ENCODE results near the gene CTSO. TPM values are rescaled to one million over a fixed set of nuclear protein-coding genes. Genes with fewer than 3 reads are reported as not detected.

CTSO gene
- total and polyA plus RNA-seq, 2 experiments from 2014 or later: 0.44 to 0.83 TPM

GRCh38 chr4:155903453-155903852 lies 50.2 kb downstream of the CTSO start, which contains the start of gene TDO2:
TSS of gene TDO2 (plus strand) at chr4:155903696. CDS start at chr4:155903759, 63 bp downstream.
- Mint-ChIP-seq H3K27ac (peak within 1 kb of the TSS; percentile 42; the same call in 1 of the 2 replicates), H3K4me1 (peaks cover 26% of the 10 kb centered on the region), H3K27me3 (ENCODE audit: insufficient read depth, low read depth, poor library complexity) (no peaks in the 10 kb centered on the region), H3K36me3 (ENCODE audit: low read depth) (0 out of 3 replicates have a peak, but pooled peaks cover under 1% of the 10 kb centered on the region), H3K4me3 (no peak within 1 kb of the TSS), H3K9me3 (peaks cover 4% of the 10 kb centered on the region; the same call in 1 of the 3 replicates)
- Histone ChIP-seq H3F3A (replicated peaks; ENCODE audit: low read depth) (no peaks in the 10 kb centered on the region), H3K27ac (ENCODE audit: low read depth) (no peak within 1 kb of the TSS), H3K4me3 (no peak within 1 kb of the TSS), H3K79me2 (replicated peaks; ENCODE audit: insufficient read depth) (no peaks in the 10 kb centered on the region), H3K4me1 (ENCODE audit: insufficient read depth) (peaks cover 22% of the 10 kb centered on the region), H3K4me2 (peak within 1 kb of the TSS; percentile 10; the same call in 1 of the 2 replicates), H4K20me1 (replicated peaks; ENCODE audit: insufficient read depth) (no peaks in the 10 kb centered on the region), H2AFZ (no peak within 1 kb of the TSS), H3K36me3 (ENCODE audit: insufficient read depth) (no peaks in the 10 kb centered on the region), H3K27me3 (ENCODE audit: insufficient read depth) (no peaks in the 10 kb centered on the region), H3K9me2 (ENCODE audit: insufficient read depth) (no peaks in the 10 kb centered on the region)
- no peak for TF ChIP-seq STAT1 (IDR thresholded peaks at IDR 0.05; ENCODE audit: unreplicated experiment)
- no peak for TF ChIP-seq CREB1 (CRISPR knock-in tag; IDR thresholded peaks at IDR 0.05; ENCODE audit: low read depth)
- no peak for TF ChIP-seq ZNF462 (CRISPR knock-in tag; IDR thresholded peaks at IDR 0.05)
- no peak for TF ChIP-seq EZH2 (IDR thresholded peaks at IDR 0.05; ENCODE audit: low read depth, unreplicated experiment)
- TF ChIP-seq NANOG (IDR thresholded peaks at IDR 0.05; ENCODE audit: borderline replicate concordance): no peak
- TF ChIP-seq, protein P1, sequence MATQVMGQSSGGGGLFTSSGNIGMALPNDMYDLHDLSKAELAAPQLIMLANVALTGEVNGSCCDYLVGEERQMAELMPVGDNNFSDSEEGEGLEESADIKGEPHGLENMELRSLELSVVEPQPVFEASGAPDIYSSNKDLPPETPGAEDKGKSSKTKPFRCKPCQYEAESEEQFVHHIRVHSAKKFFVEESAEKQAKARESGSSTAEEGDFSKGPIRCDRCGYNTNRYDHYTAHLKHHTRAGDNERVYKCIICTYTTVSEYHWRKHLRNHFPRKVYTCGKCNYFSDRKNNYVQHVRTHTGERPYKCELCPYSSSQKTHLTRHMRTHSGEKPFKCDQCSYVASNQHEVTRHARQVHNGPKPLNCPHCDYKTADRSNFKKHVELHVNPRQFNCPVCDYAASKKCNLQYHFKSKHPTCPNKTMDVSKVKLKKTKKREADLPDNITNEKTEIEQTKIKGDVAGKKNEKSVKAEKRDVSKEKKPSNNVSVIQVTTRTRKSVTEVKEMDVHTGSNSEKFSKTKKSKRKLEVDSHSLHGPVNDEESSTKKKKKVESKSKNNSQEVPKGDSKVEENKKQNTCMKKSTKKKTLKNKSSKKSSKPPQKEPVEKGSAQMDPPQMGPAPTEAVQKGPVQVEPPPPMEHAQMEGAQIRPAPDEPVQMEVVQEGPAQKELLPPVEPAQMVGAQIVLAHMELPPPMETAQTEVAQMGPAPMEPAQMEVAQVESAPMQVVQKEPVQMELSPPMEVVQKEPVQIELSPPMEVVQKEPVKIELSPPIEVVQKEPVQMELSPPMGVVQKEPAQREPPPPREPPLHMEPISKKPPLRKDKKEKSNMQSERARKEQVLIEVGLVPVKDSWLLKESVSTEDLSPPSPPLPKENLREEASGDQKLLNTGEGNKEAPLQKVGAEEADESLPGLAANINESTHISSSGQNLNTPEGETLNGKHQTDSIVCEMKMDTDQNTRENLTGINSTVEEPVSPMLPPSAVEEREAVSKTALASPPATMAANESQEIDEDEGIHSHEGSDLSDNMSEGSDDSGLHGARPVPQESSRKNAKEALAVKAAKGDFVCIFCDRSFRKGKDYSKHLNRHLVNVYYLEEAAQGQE (IDR thresholded peaks at IDR 0.05; ENCODE audit: unreplicated experiment): no peak
- no peak for TF ChIP-seq CTCF (conservative IDR thresholded peaks at IDR 0.05; ENCODE audit: low read depth in 2 of 2)
- no peak for TF ChIP-seq ZNF331 (CRISPR knock-in tag; IDR thresholded peaks at IDR 0.05; ENCODE audit: low read depth)
- TF ChIP-seq POLR2AphosphoS5 (IDR thresholded peaks at IDR 0.05; ENCODE audit: low read depth): no peak
- TF ChIP-seq JUNB (IDR thresholded peaks at IDR 0.05; ENCODE audit: unreplicated experiment): no peak
- no peak for TF ChIP-seq ETS1 (IDR thresholded peaks at IDR 0.05)
- TF ChIP-seq EZH2phosphoT487 (IDR thresholded peaks at IDR 0.05; ENCODE audit: unreplicated experiment): no peak
- TF ChIP-seq ZNF114 (CRISPR knock-in tag; IDR thresholded peaks at IDR 0.05): no peak
- ATAC-seq: no peak
- DNase-seq (ENCODE audit: low spot score): no peak

All from GM23338 (cell line).